Natural killer cell treated with Interleukin-12 subunit alpha and Interleukin-12 subunit beta and Interleukin-15 and Interleukin-18, amount 100 ng/mL, for 72 hours (primary cell): ENCODE data around the gene DIP2C. TPM values are rescaled to one million over a fixed set of nuclear protein-coding genes. Genes with fewer than 3 reads are reported as not detected.
"Not testable (repeated sequence)": the region's sequence is repeated elsewhere in the genome, so short reads cannot be mapped to it uniquely, and the experiment has no call there.

Experiments used
- ATAC-seq, 2 donors: fragments of 150-1000 bp; cut with Tn5 transposase in 1 of 2; sonication (Bioruptor Pico), chemical (Tn5 transposase) in 1 of 2; 2 replicates each; pipeline ENCODE4 v1.10.0; 2021
- DNase-seq: peaks from one replicate; pipeline ENCODE4 v3.0.0; 2022; ENCODE audit warnings: low spot score
- H3K27ac Mint-ChIP-seq, 2 donors: 1 replicate in 1 of 2; 2 replicates in 1 of 2; pipeline ENCODE4 v1.8.0; 2022; ENCODE audit warnings: mixed read lengths in 2 of 2, mild to moderate bottlenecking in 1 of 2, moderate library complexity in 1 of 2
- H3K27me3 Mint-ChIP-seq, 2 donors: 1 replicate in 1 of 2; 2 replicates in 1 of 2; pipeline ENCODE4 v1.8.0; 2022; ENCODE audit warnings: mixed read lengths in 2 of 2
- H3K36me3 Mint-ChIP-seq: one replicate; pipeline ENCODE4 v1.8.0; 2022; ENCODE audit warnings: mixed read lengths
- H3K4me1 Mint-ChIP-seq, 2 donors: 1 replicate in 1 of 2; 2 replicates in 1 of 2; pipeline ENCODE4 v1.8.0; 2022; ENCODE audit warnings: low read depth in 2 of 2, mixed read lengths in 2 of 2, mild to moderate bottlenecking in 1 of 2
- H3K4me3 Mint-ChIP-seq: one replicate; pipeline ENCODE4 v1.8.0; 2022; ENCODE audit warnings: mixed read lengths
- H3K9me3 Mint-ChIP-seq: 2 replicates; pipeline ENCODE4 v1.8.0; 2022; ENCODE audit warnings: mixed read lengths
- total RNA-seq, 2 donors: library from RNA; stranded (reverse); gene quantifications; one replicate each; pipeline ENCODE4 v1.2.3, GENCODE V29; 2022

The DIP2C gene
- total RNA-seq, 2 donors from 2014 or later, result 0.57 to 0.98 TPM

DNA sequence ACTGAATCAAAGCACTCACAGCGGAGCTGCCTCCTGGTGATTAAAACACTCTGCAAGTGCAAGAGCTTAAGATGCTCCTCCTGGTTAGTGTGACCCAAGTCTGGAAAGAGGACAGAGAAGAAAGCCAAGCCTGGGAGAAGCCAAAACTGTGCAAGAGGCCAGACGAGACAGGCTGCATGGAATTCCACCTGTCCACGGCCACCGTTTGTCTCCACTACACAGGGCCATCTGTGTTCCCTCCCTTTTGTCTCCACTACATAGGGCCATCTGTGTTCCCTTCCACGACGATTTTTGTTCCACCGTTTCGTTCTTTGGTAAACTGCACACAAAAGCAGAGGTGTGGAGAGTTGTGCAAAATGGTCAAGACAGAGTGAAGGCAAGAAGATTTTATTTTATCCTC lies 233.0 kb downstream of the DIP2C start:
- Mint-ChIP-seq H3K4me3 (no peak overlapping the region), H3K27me3 (peaks cover 16 to 17% of the 10 kb centered on the region in 2 donors), H3K36me3 (peaks cover 10% of the 10 kb centered on the region), H3K27ac (no peak overlapping the region), H3K4me1 (peaks cover 3 to 4% of the 10 kb centered on the region in 2 donors), H3K9me3 (no peaks in the 10 kb centered on the region)
- DNase-seq, result no peak
- ATAC-seq, result no peak

DNA sequence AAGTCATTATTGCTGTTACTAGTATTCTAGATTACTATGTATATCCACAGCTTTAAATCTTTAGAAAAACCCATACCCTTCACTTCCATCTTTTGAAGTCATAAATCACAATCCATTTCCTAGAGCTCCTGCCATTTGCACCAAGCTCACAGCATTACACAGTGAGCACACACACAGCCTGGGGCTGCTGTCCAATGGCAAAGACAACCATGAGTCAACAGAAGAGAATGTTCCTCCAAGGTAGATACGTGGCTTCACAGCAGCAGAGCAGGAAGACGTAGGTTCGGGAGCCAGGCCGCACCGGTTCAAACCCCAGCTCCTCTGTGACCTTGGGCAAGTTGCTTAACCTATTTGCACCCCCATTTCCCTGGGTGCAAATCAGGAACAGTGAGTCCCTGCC lies 234.6 kb downstream of the DIP2C start:
- DNase-seq, result no peak
- Mint-ChIP-seq H3K36me3 (peaks cover 10% of the 10 kb centered on the region), H3K4me3 (no peak overlapping the region), H3K27ac (no peak overlapping the region), H3K4me1 (peaks cover 16 to 17% of the 10 kb centered on the region in 2 donors), H3K27me3 (peaks cover 11 to 13% of the 10 kb centered on the region in 2 donors), H3K9me3 (no peaks in the 10 kb centered on the region)
- no peak for ATAC-seq

GRCh38 chr10:453647-454046 lies 235.8 kb downstream of the DIP2C start:
- Mint-ChIP-seq H3K4me3 (no peak overlapping the region), H3K27me3 (peaks cover 11 to 13% of the 10 kb centered on the region in 2 donors), H3K36me3 (peaks cover 10% of the 10 kb centered on the region), H3K9me3 (no peaks in the 10 kb centered on the region), H3K27ac (no peak overlapping the region), H3K4me1 (peaks cover 17 to 21% of the 10 kb centered on the region in 2 donors)
- ATAC-seq (no peak), DNase-seq (no peak)

DNA sequence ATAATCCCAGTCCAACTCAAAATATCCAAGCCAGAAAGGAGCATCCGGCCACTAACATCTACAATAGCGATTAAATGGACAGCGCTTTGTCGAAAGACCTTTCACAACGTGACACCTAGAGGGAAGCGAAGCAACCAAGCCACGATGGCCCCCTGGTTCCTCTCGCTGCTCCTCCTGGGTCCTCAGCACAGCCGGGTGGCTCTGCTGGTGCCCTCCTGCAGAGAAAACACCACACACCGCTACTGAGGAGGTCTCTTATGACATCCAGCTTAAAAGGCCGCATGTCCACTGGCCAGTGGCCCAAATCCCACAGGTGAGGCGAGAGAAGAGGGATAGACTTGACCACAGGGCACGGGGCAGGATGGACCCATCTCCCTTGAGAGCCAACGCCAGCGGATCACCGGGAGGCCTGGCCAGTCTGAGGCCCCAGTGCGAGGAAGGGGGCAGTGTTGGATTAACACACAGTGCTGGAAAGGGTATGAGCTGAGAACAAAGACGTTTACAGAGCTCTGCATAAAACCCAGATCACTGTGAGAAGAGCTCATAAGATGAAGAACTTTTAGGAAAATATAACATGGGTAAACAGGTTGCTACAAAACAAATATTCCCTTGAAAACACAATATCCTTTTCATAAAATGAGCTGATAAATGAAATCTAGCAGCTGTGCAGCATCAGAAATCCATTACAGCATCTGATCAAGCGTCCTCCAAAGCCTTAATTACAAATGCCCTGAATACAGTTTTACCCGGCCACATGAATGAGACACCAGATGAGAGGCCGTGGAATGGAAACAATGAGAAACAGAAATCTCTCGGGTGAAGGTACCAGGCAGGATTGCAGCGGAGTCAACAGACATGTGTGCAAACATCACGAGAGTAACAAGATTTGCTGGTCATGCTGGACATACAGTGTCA lies 236.7 kb downstream of the DIP2C start:
- H3K4me3 Mint-ChIP-seq, result no peak overlapping the region
- no peak for ATAC-seq
- peaks cover 10% of the 10 kb centered on the region for H3K36me3 Mint-ChIP-seq
- no peak for DNase-seq
- H3K4me1 Mint-ChIP-seq, result peaks cover 17 to 27% of the 10 kb centered on the region in 2 donors
- peaks cover 11 to 13% of the 10 kb centered on the region in 2 donors for H3K27me3 Mint-ChIP-seq
- no peaks in the 10 kb centered on the region for H3K9me3 Mint-ChIP-seq
- no peak overlapping the region for H3K27ac Mint-ChIP-seq

- H3K27me3 Mint-ChIP-seq, result peaks cover 11 to 13% of the 10 kb centered on the region in 2 donors
- peaks cover 10% of the 10 kb centered on the region for H3K36me3 Mint-ChIP-seq
- peaks cover 17 to 27% of the 10 kb centered on the region in 2 donors for H3K4me1 Mint-ChIP-seq
- no peaks in the 10 kb centered on the region for H3K9me3 Mint-ChIP-seq
- no peak overlapping the region for H3K27ac Mint-ChIP-seq
- DNase-seq (no peak), ATAC-seq (no peak)
- H3K4me3 Mint-ChIP-seq, result no peak overlapping the region
Measured at GRCh38 chr10:451856-452255, 237.6 kb downstream of the DIP2C start.

GRCh38 chr10:451021-451471 lies 238.4 kb downstream of the DIP2C start:
- no peak for DNase-seq
- H3K4me1 Mint-ChIP-seq, result peaks cover 17 to 27% of the 10 kb centered on the region in 2 donors
- peak; percentile 87 to 88 for ATAC-seq
- H3K4me3 Mint-ChIP-seq, result peak overlapping the region; percentile 59
- H3K27ac Mint-ChIP-seq, result no peak overlapping the region
- H3K9me3 Mint-ChIP-seq, result no peaks in the 10 kb centered on the region
- peaks cover 11 to 13% of the 10 kb centered on the region in 2 donors for H3K27me3 Mint-ChIP-seq
- H3K36me3 Mint-ChIP-seq, result peaks cover 10% of the 10 kb centered on the region

DNA sequence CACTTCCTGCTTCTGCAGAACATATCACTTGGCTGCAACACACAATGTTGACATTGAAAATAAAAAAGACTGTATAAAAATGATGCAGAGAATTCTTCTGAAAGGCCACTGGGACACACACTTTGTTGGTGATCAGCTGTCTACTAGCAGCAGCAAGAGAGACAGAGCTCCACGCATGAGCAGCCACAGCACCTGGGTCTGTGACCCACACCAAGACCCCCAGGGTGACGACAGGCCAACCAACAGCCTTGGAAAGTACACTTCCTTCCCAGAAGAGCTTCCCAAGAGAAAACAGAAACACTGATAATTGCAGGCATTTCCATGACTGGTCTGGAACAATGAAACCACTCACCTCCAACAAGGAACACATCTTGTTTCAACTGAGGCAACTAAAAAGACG lies 239.0 kb downstream of the DIP2C start:
- Mint-ChIP-seq H3K4me1 (peaks cover 17 to 27% of the 10 kb centered on the region in 2 donors), H3K27me3 (peaks cover 11 to 13% of the 10 kb centered on the region in 2 donors), H3K4me3 (peak overlapping the region; percentile 59), H3K27ac (no peak overlapping the region), H3K9me3 (no peaks in the 10 kb centered on the region), H3K36me3 (peaks cover 10% of the 10 kb centered on the region)
- ATAC-seq (no peak), DNase-seq (no peak)

DNA sequence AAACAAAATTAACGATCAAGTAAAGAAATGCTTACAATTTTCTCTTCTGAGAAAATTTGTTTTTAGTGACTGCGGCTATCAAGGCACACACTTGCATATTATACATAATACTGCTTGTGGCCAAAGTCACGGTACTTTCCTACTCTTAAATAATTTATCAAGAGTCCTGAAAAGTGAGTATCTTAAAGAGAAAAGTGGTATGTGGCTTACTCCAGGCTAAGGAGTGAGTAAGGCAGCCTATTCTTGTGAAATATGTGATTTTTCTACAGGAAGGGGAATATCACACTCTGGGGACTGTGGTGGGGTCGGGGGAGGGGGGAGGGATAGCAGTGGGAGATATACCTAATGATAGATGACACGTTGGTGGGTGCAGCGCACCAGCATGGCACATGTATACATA lies 240.1 kb downstream of the DIP2C start:
- not testable (repeated sequence) for ATAC-seq, H3K9me3 Mint-ChIP-seq, H3K27ac Mint-ChIP-seq, DNase-seq, H3K4me3 Mint-ChIP-seq
- Mint-ChIP-seq H3K4me1 (peaks cover 17 to 27% of the 10 kb centered on the region in 2 donors), H3K27me3 (peaks cover 16 to 17% of the 10 kb centered on the region in 2 donors), H3K36me3 (peaks cover 10% of the 10 kb centered on the region)

GRCh38 chr10:443459-443858 lies 246.0 kb downstream of the DIP2C start:
- no peak for ATAC-seq
- peaks cover 4% of the 10 kb centered on the region for H3K9me3 Mint-ChIP-seq
- H3K27ac Mint-ChIP-seq, result no peak overlapping the region
- peaks cover 4 to 10% of the 10 kb centered on the region in 2 donors for H3K27me3 Mint-ChIP-seq
- H3K4me1 Mint-ChIP-seq, result peaks cover 0 to 5% of the 10 kb centered on the region in 2 donors
- H3K36me3 Mint-ChIP-seq, result no peaks in the 10 kb centered on the region
- no peak for DNase-seq
- no peak overlapping the region for H3K4me3 Mint-ChIP-seq

GRCh38 chr10:442209-442608 lies 247.3 kb downstream of the DIP2C start:
- DNase-seq, result no peak
- Mint-ChIP-seq H3K27me3 (peaks cover 6 to 10% of the 10 kb centered on the region in 2 donors), H3K36me3 (no peaks in the 10 kb centered on the region), H3K27ac (no peak overlapping the region), H3K9me3 (peaks cover 4% of the 10 kb centered on the region), H3K4me1 (peaks cover 5% of the 10 kb centered on the region in 2 donors), H3K4me3 (no peak overlapping the region)
- no peak for ATAC-seq

DNA sequence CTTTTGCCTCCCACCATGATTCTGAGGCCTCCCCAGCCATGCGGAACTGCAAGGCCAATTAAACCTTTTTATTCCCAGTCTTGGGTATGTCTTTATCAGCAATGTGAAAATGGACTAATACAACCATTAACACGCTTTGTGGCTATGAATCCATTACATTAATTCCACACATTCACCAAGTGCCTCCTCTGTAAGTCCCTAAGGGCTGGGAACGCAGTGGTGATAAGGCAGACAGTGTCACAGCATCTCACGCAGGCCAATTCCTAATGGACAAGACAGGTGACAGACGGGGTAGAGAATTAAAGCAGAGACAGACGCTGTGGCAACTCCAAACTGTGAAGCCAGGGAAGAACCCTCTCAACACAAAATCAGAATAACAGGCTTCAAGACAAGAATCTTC lies 247.8 kb downstream of the DIP2C start:
- H3K4me1 Mint-ChIP-seq, result peaks cover 6 to 7% of the 10 kb centered on the region in 2 donors
- H3K4me3 Mint-ChIP-seq, result no peak overlapping the region
- ATAC-seq (no peak), DNase-seq (no peak)
- no peaks in the 10 kb centered on the region for H3K36me3 Mint-ChIP-seq
- no peak overlapping the region for H3K27ac Mint-ChIP-seq
- peaks cover 4% of the 10 kb centered on the region for H3K9me3 Mint-ChIP-seq
- H3K27me3 Mint-ChIP-seq, result peaks cover 6 to 10% of the 10 kb centered on the region in 2 donors

DNA sequence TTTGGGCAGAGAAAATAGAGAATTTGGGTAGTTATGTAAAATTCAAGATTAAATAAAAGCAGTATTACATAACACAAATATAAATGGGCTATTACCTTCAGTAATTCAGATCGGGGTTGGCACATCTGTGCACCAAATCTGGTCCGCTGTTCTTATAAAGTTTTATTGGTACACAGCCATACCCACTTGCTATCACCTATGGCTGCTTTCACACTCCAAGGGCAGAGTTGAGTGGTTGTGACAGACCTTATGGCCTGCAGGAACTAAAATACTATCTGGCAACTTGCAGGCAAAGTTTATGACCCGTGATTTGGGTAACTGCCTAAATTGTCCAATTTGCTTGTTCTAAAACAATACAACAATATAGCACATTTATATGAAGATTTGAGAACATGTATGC lies 249.3 kb downstream of the DIP2C start:
- no peak for DNase-seq
- H3K27me3 Mint-ChIP-seq, result peaks cover 6 to 11% of the 10 kb centered on the region in 2 donors
- H3K4me1 Mint-ChIP-seq, result peaks cover 6 to 7% of the 10 kb centered on the region in 2 donors
- H3K9me3 Mint-ChIP-seq, result peaks cover 4% of the 10 kb centered on the region
- no peak for ATAC-seq
- no peaks in the 10 kb centered on the region for H3K36me3 Mint-ChIP-seq
- H3K27ac Mint-ChIP-seq, result no peak overlapping the region
- H3K4me3 Mint-ChIP-seq, result no peak overlapping the region

DNA sequence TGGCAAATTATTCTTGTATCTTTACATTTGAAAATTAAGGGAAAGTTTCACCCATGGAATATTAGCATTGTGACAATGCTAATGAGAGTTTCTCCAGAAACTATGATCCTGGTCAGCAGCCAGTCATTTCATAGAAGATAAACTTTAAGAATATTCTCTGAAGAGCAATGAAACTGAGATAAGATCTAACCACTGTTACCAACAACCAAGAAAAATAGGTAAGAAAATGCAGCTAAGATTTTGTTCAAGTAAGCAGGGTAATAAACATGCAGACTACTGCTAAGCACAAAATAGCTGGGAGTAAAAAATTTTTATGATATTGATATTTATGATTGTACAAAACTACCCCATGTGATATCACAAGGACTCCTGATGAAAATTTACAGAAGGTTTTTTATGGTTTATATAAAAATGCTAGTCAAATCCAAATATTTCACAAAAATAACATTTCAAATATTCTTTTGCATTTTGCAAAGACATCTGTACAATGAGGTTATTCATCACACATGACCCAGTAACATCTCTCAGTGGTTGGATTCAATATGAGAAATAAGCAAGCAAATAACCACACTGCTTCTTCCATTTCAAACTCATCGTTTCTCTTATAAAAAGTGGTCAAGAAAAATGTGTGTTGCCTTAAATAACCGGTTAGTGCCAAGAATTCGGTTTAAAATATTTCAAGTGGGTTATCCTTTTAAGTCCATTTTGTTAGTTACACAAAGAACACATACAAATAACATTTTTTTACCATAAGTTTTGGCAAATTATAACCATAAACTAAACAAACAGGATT lies 251.6 kb downstream of the DIP2C start:
- ATAC-seq (no peak), DNase-seq (no peak)
- Mint-ChIP-seq H3K4me3 (no peak overlapping the region), H3K27ac (no peak overlapping the region), H3K27me3 (peaks cover 9% of the 10 kb centered on the region in 2 donors), H3K9me3 (no peaks in the 10 kb centered on the region), H3K4me1 (peaks cover 6 to 7% of the 10 kb centered on the region in 2 donors), H3K36me3 (no peaks in the 10 kb centered on the region)
